Stimulated activated CD8-positive, alpha-beta memory T cell treated with anti-CD3 and anti-CD28 coated beads, Interleukin-12 subunit alpha, Interleukin-12 subunit beta, amount 100 ng/mL, for 4 hours (primary cell): ENCODE data around the gene CFAP300.

Source experiments
- DNase-seq: peaks from one replicate; pipeline ENCODE4 v3.0.0-alpha.2; 2020; ENCODE audit warnings: low read depth

Gene CFAP300

GRCh38 chr11:102047305-102047924 is at the start of gene CFAP300:
Gene CFAP300, plus strand, starts transcription at chr11:102047437. Its CDS starts 34 bp downstream, at chr11:102047471.
- no peak for DNase-seq

- no peak for DNase-seq
Observed at GRCh38 chr11:102001657-102002338, 45.4 kb upstream of the CFAP300 start.

GRCh38 chr11:102004220-102004619 is 43.0 kb upstream of the CFAP300 start:
- no peak for DNase-seq

GRCh38 chr11:102005306-102005705 is 41.9 kb upstream of the CFAP300 start:
- DNase-seq, result no peak

- DNase-seq, result no peak
Observed at GRCh38 chr11:102006835-102007566, 40.2 kb upstream of the CFAP300 start.

GRCh38 chr11:102007567-102008437 is 39.4 kb upstream of the CFAP300 start:
- no peak for DNase-seq

- DNase-seq, result no peak
Observed at GRCh38 chr11:102010776-102011494, 36.3 kb upstream of the CFAP300 start.

GRCh38 chr11:102012946-102013345 is 34.3 kb upstream of the CFAP300 start:
- no peak for DNase-seq

- no peak for DNase-seq
Observed at GRCh38 chr11:102014756-102015155, 32.5 kb upstream of the CFAP300 start.

GRCh38 chr11:102017026-102017425 is 30.2 kb upstream of the CFAP300 start:
- DNase-seq, result no peak

GRCh38 chr11:102026217-102026616 is 21.0 kb upstream of the CFAP300 start:
- no peak for DNase-seq

- no peak for DNase-seq
Observed at GRCh38 chr11:102026959-102027358, 20.3 kb upstream of the CFAP300 start.

- no peak for DNase-seq
Observed at GRCh38 chr11:102036757-102037156, 10.5 kb upstream of the CFAP300 start.

GRCh38 chr11:102046841-102047240 is 396 bp upstream of the CFAP300 start:
- DNase-seq, result no peak

- DNase-seq, result no peak
Observed at GRCh38 chr11:102050927-102051575, 3.8 kb downstream of the CFAP300 start.

- DNase-seq, result no peak
Observed at GRCh38 chr11:102061276-102061675, 14.0 kb downstream of the CFAP300 start.

GRCh38 chr11:102062106-102062505 is 14.9 kb downstream of the CFAP300 start:
- no peak for DNase-seq

GRCh38 chr11:102064316-102064715 is 17.1 kb downstream of the CFAP300 start:
- no peak for DNase-seq

- DNase-seq, result no peak
Observed at GRCh38 chr11:102070766-102071165, 23.5 kb downstream of the CFAP300 start.

GRCh38 chr11:102071497-102072472 is 24.5 kb downstream of the CFAP300 start:
- DNase-seq, result no peak
